Dermis microvascular lymphatic vessel endothelial cell (primary cell): ENCODE data around the gene FRYL. TPM values are rescaled to one million over a fixed set of nuclear protein-coding genes. Genes with fewer than 3 reads are reported as not detected.

ENCODE experiments used
- DNase-seq, 2 donors: peaks; one replicate each; pipeline versions ENCODE4 v3.0.0 to v3.0.0-alpha.2; 2010; ENCODE audit warnings: low read depth in 2 of 2
- total RNA-seq: library from RNA; depleted of rRNA; stranded (reverse); fragments of >200 nt; gene quantifications from 2 replicates; pipeline ENCODE4 v1.2.1, GENCODE V29; 2014

FRYL gene
- total RNA-seq, 1 donor from 2014 or later: 57.4 TPM

- no peak for DNase-seq
These were observed 222.1 kb downstream of the FRYL start for GRCh38 chr4:48558026-48558425.

GRCh38 chr4:48557478-48557877, 222.6 kb downstream of the FRYL start:
- DNase-seq: peak in 1 of 2 donors; percentile 33

- no peak for DNase-seq
These were observed 223.8 kb downstream of the FRYL start for GRCh38 chr4:48556268-48556667.

- no peak for DNase-seq
These were observed 225.5 kb downstream of the FRYL start for GRCh38 chr4:48554606-48555005.

- DNase-seq: no peak
These were observed 226.4 kb downstream of the FRYL start for GRCh38 chr4:48553720-48554119.

GRCh38 chr4:48546336-48546735, 233.7 kb downstream of the FRYL start:
- DNase-seq: peak; percentile 20 to 50

GRCh38 chr4:48543796-48544195, 236.3 kb downstream of the FRYL start:
- DNase-seq: peak in 1 of 2 donors; percentile 36

- no peak for DNase-seq
These were observed 237.2 kb downstream of the FRYL start for GRCh38 chr4:48542888-48543287.

- DNase-seq: no peak
These were observed 240.5 kb downstream of the FRYL start for GRCh38 chr4:48539597-48539996.

GRCh38 chr4:48538358-48538757, 241.7 kb downstream of the FRYL start:
- DNase-seq: peak in 1 of 2 donors; percentile 7

- DNase-seq: no peak
These were observed 253.7 kb downstream of the FRYL start for GRCh38 chr4:48526406-48526805.

GRCh38 chr4:48518143-48518542, 261.9 kb downstream of the FRYL start:
- no peak for DNase-seq

- no peak for DNase-seq
These were observed 270.5 kb downstream of the FRYL start for GRCh38 chr4:48509543-48509942.

- no peak for DNase-seq
These were observed 273.4 kb downstream of the FRYL start for GRCh38 chr4:48506716-48507115.

GRCh38 chr4:48504352-48504751, 275.7 kb downstream of the FRYL start:
- no peak for DNase-seq

- DNase-seq: no peak
These were observed 276.1 kb downstream of the FRYL start for GRCh38 chr4:48504026-48504330.

- no peak for DNase-seq
These were observed 276.6 kb downstream of the FRYL start for GRCh38 chr4:48503233-48504025.

GRCh38 chr4:48499551-48500066, 280.5 kb downstream of the FRYL start:
- DNase-seq: peak in 1 of 2 donors; percentile 12

GRCh38 chr4:48498895-48499294, 281.2 kb downstream of the FRYL start:
- DNase-seq: no peak

- DNase-seq: no peak
These were observed 284.1 kb downstream of the FRYL start for GRCh38 chr4:48495941-48496340.

- no peak for DNase-seq
These were observed 286.5 kb downstream of the FRYL start for GRCh38 chr4:48493452-48494100.

GRCh38 chr4:48491514-48492176, 288.4 kb downstream of the FRYL start:
- no peak for DNase-seq
